Stomach (tissue), 4 donors: ENCODE results near the gene ATP8A2.

ENCODE experiments used
- EP300 ChIP-seq: sonication (generic); formaldehyde crosslinking; IDR thresholded peaks from one replicate; pipeline ENCODE4 v1.6.1; 2017; ENCODE audit warnings: antibody characterized with exemption
- POLR2A ChIP-seq, 4 donors: fragments of 450-650 bp; IDR thresholded peaks; one replicate each; pipeline ENCODE4 v1.6.1; 2016; ENCODE audit warnings: antibody characterized with exemption in 4 of 4, control low read depth in 2 of 4, mild to moderate bottlenecking in 1 of 4, moderate library complexity in 1 of 4
- POLR2AphosphoS5 ChIP-seq, 3 donors: sonication (generic); formaldehyde crosslinking; IDR thresholded peaks; one replicate each; pipeline ENCODE4 v1.6.1; 2016; ENCODE audit warnings: antibody characterized with exemption in 3 of 3
- TF ChIP-seq, protein P1 (sequence below), 7 experiments: fragments of 450-650 bp in 4 of 7; fragments of 200-600 bp in 3 of 7; sonication (generic) in 3 of 7; IDR thresholded peaks; one replicate each; pipeline ENCODE4 v1.5.1; 2016 to 2019; ENCODE audit warnings: antibody characterized with exemption in 7 of 7, control low read depth in 2 of 7, mild to moderate bottlenecking in 1 of 7

- TF ChIP-seq POLR2A (IDR thresholded peaks at IDR 0.05) = no peak
- TF ChIP-seq, protein P1, sequence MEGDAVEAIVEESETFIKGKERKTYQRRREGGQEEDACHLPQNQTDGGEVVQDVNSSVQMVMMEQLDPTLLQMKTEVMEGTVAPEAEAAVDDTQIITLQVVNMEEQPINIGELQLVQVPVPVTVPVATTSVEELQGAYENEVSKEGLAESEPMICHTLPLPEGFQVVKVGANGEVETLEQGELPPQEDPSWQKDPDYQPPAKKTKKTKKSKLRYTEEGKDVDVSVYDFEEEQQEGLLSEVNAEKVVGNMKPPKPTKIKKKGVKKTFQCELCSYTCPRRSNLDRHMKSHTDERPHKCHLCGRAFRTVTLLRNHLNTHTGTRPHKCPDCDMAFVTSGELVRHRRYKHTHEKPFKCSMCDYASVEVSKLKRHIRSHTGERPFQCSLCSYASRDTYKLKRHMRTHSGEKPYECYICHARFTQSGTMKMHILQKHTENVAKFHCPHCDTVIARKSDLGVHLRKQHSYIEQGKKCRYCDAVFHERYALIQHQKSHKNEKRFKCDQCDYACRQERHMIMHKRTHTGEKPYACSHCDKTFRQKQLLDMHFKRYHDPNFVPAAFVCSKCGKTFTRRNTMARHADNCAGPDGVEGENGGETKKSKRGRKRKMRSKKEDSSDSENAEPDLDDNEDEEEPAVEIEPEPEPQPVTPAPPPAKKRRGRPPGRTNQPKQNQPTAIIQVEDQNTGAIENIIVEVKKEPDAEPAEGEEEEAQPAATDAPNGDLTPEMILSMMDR (IDR thresholded peaks at IDR 0.05) = no peak
- TF ChIP-seq EP300 = no peak
- no peak for TF ChIP-seq POLR2AphosphoS5 (IDR thresholded peaks at IDR 0.05)
Observed at GRCh38 chr13:26017932-26018665, 646.3 kb downstream of the ATP8A2 start.
